NB4 (cell line): ENCODE data around the gene ABHD12.
"Not testable (repeated sequence)": the region's sequence is repeated elsewhere in the genome, so short reads cannot be mapped to it uniquely, and the experiment has no call there.

ENCODE experiments used
- CTCF ChIP-seq: IDR thresholded peaks from one replicate; pipeline ENCODE4 v1.5.1; 2012; ENCODE audit warnings: low read depth, low read length
- MAX ChIP-seq: IDR thresholded peaks from 2 replicates; pipeline ENCODE4 v1.6.1; 2011; ENCODE audit warnings: low read depth, low read length
- POLR2A ChIP-seq: IDR thresholded peaks from 2 replicates; pipeline ENCODE4 v1.6.1; 2011; ENCODE audit warnings: mild to moderate bottlenecking; ENCODE audit not compliant: insufficient read length; ENCODE audit errors: extremely low read depth

GRCh38 chr20:25334972-25335371, 55.7 kb downstream of the ABHD12 start:
- not testable (repeated sequence) for TF ChIP-seq POLR2A, CTCF, MAX
